Measurements from ENCODE around the gene FNBP1.

- TF ChIP-seq GLIS3 (CRISPR knock-in tag; IDR thresholded peaks at IDR 0.05) (no peak), PATZ1 (CRISPR knock-in tag; IDR thresholded peaks at IDR 0.05; ENCODE audit: borderline replicate concordance) (no peak), RARB (CRISPR knock-in tag; IDR thresholded peaks at IDR 0.05) (no peak), ZNF565 (CRISPR knock-in tag; conservative IDR thresholded peaks at IDR 0.05; ENCODE audit: low read depth) (no peak), BACH2 (CRISPR knock-in tag; IDR thresholded peaks at IDR 0.05; ENCODE audit: borderline replicate concordance) (no peak), ZFP3 (CRISPR knock-in tag; IDR thresholded peaks at IDR 0.05) (no peak), TSHZ2 (CRISPR knock-in tag; IDR thresholded peaks at IDR 0.05) (no peak), TCF4 (CRISPR knock-in tag; IDR thresholded peaks at IDR 0.05; ENCODE audit: borderline replicate concordance) (no peak), ARNTL (CRISPR knock-in tag; IDR thresholded peaks at IDR 0.05; ENCODE audit: borderline replicate concordance, low read depth) (no peak), ISL1 (CRISPR knock-in tag; IDR thresholded peaks at IDR 0.05) (no peak), ZFP30 (CRISPR knock-in tag; IDR thresholded peaks at IDR 0.05) (no peak)
Observed at GRCh38 chr9:129946246-129946995, 96.6 kb downstream of the FNBP1 start.

All from SK-N-SH treated with all-trans-retinoic acid at 6 μM for 48 hours (cell line).